ENCODE results near the gene OR6J1.
"Not testable (repeated sequence)": the region's sequence is repeated elsewhere in the genome, so short reads cannot be mapped to it uniquely, and the experiment has no call there.

The OR6J1 gene

DNA sequence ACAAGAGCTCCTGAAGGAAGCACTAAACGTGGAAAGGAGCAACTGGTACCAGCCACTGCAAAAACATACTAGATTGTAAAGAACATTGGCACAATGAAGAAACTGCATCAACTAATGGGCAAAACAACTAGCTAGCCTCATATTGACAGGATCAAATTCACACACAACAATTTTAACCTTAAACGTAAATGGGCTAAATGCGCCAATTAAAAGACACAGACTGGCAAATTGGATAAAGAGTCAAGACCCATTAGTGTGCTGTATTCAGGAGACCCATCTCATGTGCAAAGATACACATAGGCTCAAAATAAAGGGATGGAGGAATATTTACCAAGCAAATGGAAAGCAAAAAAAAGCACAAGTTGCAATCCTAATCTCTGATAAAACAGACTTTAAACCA, 43.8 kb upstream of the OR6J1 start:
- WGBS: 98% methylated on average over 3 of the region's 3 CpGs
- H3K4me1 ChIP-seq (ENCODE audit: control insufficient read depth, insufficient read depth, low read depth, low read length): peaks cover 16% of the 10 kb centered on the region
- not testable (repeated sequence) for H3K23ac ChIP-seq (ENCODE audit: low read length in 2 of 2)

GRCh38 chr14:22686176-22686611, 42.0 kb upstream of the OR6J1 start:
- H4K8ac ChIP-seq (ENCODE audit: low read length); H4K91ac ChIP-seq (ENCODE audit: low read length); H3K27ac ChIP-seq (ENCODE audit: low read length, poor library complexity, severe bottlenecking); H2AFZ ChIP-seq (ENCODE audit: low read depth, low read length); H2BK12ac ChIP-seq (ENCODE audit: low read length in 2 of 2); H3K79me1 ChIP-seq (replicated peaks; ENCODE audit: low read length, poor library complexity, severe bottlenecking); H3K4me3 ChIP-seq (ENCODE audit: insufficient read depth in 1 of 2, low read depth in 1 of 2, low read length in 2 of 2); H3K9ac ChIP-seq (ENCODE audit: low read length); H3K23ac ChIP-seq (ENCODE audit: low read length in 2 of 2); H3K14ac ChIP-seq (ENCODE audit: low read length in 2 of 2); H3K4me2 ChIP-seq (ENCODE audit: low read length, poor library complexity, severe bottlenecking); H3K36me3 ChIP-seq (ENCODE audit: control insufficient read depth in 1 of 2, insufficient read depth in 2 of 2, low read depth in 1 of 2, low read length in 2 of 2); H2BK5ac ChIP-seq (ENCODE audit: low read depth, low read length, poor library complexity, severe bottlenecking); H3K9me3 ChIP-seq (ENCODE audit: control insufficient read depth, low read length); H2BK120ac ChIP-seq (ENCODE audit: low read depth, low read length); DNase-seq; H2BK15ac ChIP-seq (ENCODE audit: low read depth, poor library complexity, severe bottlenecking): not testable (repeated sequence)
- peaks cover 0 to 11% of the 10 kb centered on the region in 2 experiments for H3K27me3 ChIP-seq (ENCODE audit: control insufficient read depth in 1 of 2, insufficient read depth in 1 of 2, low read length in 2 of 2)
- peak overlapping the region in 1 of 2 experiments; percentile 40 for H3K18ac ChIP-seq (ENCODE audit: low read depth in 1 of 2, low read length in 2 of 2)
- H3K4ac ChIP-seq (ENCODE audit: low read depth in 1 of 2, low read length in 2 of 2): peak overlapping the region in 1 of 2 experiments; percentile 8
- peak overlapping the region; percentile 69 for H2AK5ac ChIP-seq (ENCODE audit: low read length, severe bottlenecking)
- H3K4me1 ChIP-seq (ENCODE audit: control insufficient read depth, insufficient read depth, low read depth, low read length): peaks cover 16% of the 10 kb centered on the region
- WGBS: 52% methylated on average over 6 of the region's 6 CpGs

More for the DNA sequence above, 43.8 kb upstream of the OR6J1 start:
- H4K91ac ChIP-seq (ENCODE audit: low read length); H2AFZ ChIP-seq (ENCODE audit: low read depth, low read length); H3K36me3 ChIP-seq (ENCODE audit: control insufficient read depth in 1 of 2, insufficient read depth in 2 of 2, low read depth in 1 of 2, low read length in 2 of 2); H3K4me2 ChIP-seq (ENCODE audit: low read length, poor library complexity, severe bottlenecking); H3K18ac ChIP-seq (ENCODE audit: low read depth in 1 of 2, low read length in 2 of 2); H3K9me3 ChIP-seq (ENCODE audit: control insufficient read depth, low read length); H2AK5ac ChIP-seq (ENCODE audit: low read length, severe bottlenecking); H3K79me1 ChIP-seq (replicated peaks; ENCODE audit: low read length, poor library complexity, severe bottlenecking); H3K9ac ChIP-seq (ENCODE audit: low read length); H2BK120ac ChIP-seq (ENCODE audit: low read depth, low read length); H4K8ac ChIP-seq (ENCODE audit: low read length); DNase-seq; H2BK15ac ChIP-seq (ENCODE audit: low read depth, poor library complexity, severe bottlenecking); H2BK5ac ChIP-seq (ENCODE audit: low read depth, low read length, poor library complexity, severe bottlenecking); H3K14ac ChIP-seq (ENCODE audit: low read length in 2 of 2); H3K4ac ChIP-seq (ENCODE audit: low read depth in 1 of 2, low read length in 2 of 2); H2BK12ac ChIP-seq (ENCODE audit: low read length in 2 of 2); H3K27ac ChIP-seq (ENCODE audit: low read length, poor library complexity, severe bottlenecking); H3K4me3 ChIP-seq (ENCODE audit: insufficient read depth in 1 of 2, low read depth in 1 of 2, low read length in 2 of 2): not testable (repeated sequence)
- peaks cover 0 to 11% of the 10 kb centered on the region in 2 experiments for H3K27me3 ChIP-seq (ENCODE audit: control insufficient read depth in 1 of 2, insufficient read depth in 1 of 2, low read length in 2 of 2)

DNA sequence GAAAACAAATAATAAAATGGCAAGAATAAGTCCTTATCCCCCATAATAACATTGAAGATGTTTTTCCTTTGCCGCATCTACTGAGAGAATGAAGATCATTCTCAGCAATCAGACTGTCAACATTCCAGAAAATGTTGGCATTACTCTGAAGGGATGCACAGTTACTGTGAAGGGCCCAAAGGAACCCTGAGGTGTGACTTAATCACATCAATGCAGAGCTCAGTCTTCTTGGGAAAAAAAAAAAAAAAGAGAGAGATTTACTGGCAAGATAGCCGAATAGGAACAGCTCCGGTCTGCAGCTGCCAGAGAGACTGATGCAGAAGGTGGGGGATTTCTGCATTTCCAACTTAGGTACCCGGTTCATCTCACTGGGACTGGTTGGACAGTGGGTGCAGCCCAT, 41.3 kb upstream of the OR6J1 start:
- no peak overlapping the region for H4K8ac ChIP-seq (ENCODE audit: low read length)
- no peak overlapping the region for H2BK120ac ChIP-seq (ENCODE audit: low read depth, low read length)
- H3K4me2 ChIP-seq (ENCODE audit: low read length, poor library complexity, severe bottlenecking): no peak overlapping the region
- H3K27me3 ChIP-seq (ENCODE audit: control insufficient read depth in 1 of 2, insufficient read depth in 1 of 2, low read length in 2 of 2): peaks cover 0 to 11% of the 10 kb centered on the region in 2 experiments
- H3K27ac ChIP-seq (ENCODE audit: low read length, poor library complexity, severe bottlenecking): no peak overlapping the region
- no peak overlapping the region for H3K23ac ChIP-seq (ENCODE audit: low read length in 2 of 2)
- no peak overlapping the region for H2BK5ac ChIP-seq (ENCODE audit: low read depth, low read length, poor library complexity, severe bottlenecking)
- H3K4me3 ChIP-seq (ENCODE audit: insufficient read depth in 1 of 2, low read depth in 1 of 2, low read length in 2 of 2): no peak overlapping the region
- H3K36me3 ChIP-seq (ENCODE audit: control insufficient read depth in 1 of 2, insufficient read depth in 2 of 2, low read depth in 1 of 2, low read length in 2 of 2): no peaks in the 10 kb centered on the region
- H2AK5ac ChIP-seq (ENCODE audit: low read length, severe bottlenecking): no peak overlapping the region
- no peak overlapping the region for H2BK15ac ChIP-seq (ENCODE audit: low read depth, poor library complexity, severe bottlenecking)
- H3K9ac ChIP-seq (ENCODE audit: low read length): no peak overlapping the region
- no peaks in the 10 kb centered on the region for H3K79me1 ChIP-seq (replicated peaks; ENCODE audit: low read length, poor library complexity, severe bottlenecking)
- H3K9me3 ChIP-seq (ENCODE audit: control insufficient read depth, low read length): peaks cover 3% of the 10 kb centered on the region
- H4K91ac ChIP-seq (ENCODE audit: low read length): no peak overlapping the region
- H2BK12ac ChIP-seq (ENCODE audit: low read length in 2 of 2): no peak overlapping the region
- no peak overlapping the region for H3K14ac ChIP-seq (ENCODE audit: low read length in 2 of 2)
- 72% methylated on average over 4 of the region's 4 CpGs for WGBS
- H2AFZ ChIP-seq (ENCODE audit: low read depth, low read length): no peak overlapping the region
- DNase-seq: no peak
- H3K18ac ChIP-seq (ENCODE audit: low read depth in 1 of 2, low read length in 2 of 2): no peak overlapping the region
- no peak overlapping the region for H3K4ac ChIP-seq (ENCODE audit: low read depth in 1 of 2, low read length in 2 of 2)
- peaks cover 13% of the 10 kb centered on the region for H3K4me1 ChIP-seq (ENCODE audit: control insufficient read depth, insufficient read depth, low read depth, low read length)

DNA sequence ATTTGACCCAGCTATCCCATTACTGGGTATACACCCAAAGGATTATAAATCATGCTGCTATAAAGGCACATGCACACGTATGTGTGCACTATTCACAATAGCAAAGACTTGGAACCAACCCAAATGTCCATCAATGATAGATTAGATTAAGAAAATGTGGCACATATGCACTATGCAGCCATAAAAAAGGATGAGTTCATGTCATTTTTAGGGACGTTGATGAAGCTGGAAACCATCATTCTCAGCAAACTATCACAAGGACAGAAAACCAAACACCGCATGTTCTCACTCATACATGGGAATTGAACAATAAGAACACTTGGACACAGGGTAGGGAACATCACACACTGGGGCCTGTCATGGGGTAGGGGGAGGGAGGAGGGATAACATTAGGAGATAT, 39.3 kb upstream of the OR6J1 start:
- Histone ChIP-seq H3K27me3 (ENCODE audit: control insufficient read depth in 1 of 2, insufficient read depth in 1 of 2, low read length in 2 of 2) (peaks cover 0 to 16% of the 10 kb centered on the region in 2 experiments), H3K4me1 (ENCODE audit: control insufficient read depth, insufficient read depth, low read depth, low read length) (peaks cover 10% of the 10 kb centered on the region)
- H3K36me3 ChIP-seq (ENCODE audit: control insufficient read depth in 1 of 2, insufficient read depth in 2 of 2, low read depth in 1 of 2, low read length in 2 of 2); H2AFZ ChIP-seq (ENCODE audit: low read depth, low read length); H2BK5ac ChIP-seq (ENCODE audit: low read depth, low read length, poor library complexity, severe bottlenecking); H4K8ac ChIP-seq (ENCODE audit: low read length); H3K9ac ChIP-seq (ENCODE audit: low read length); H3K18ac ChIP-seq (ENCODE audit: low read depth in 1 of 2, low read length in 2 of 2); H3K4ac ChIP-seq (ENCODE audit: low read depth in 1 of 2, low read length in 2 of 2); DNase-seq; H2BK120ac ChIP-seq (ENCODE audit: low read depth, low read length); H2BK12ac ChIP-seq (ENCODE audit: low read length in 2 of 2); H3K4me2 ChIP-seq (ENCODE audit: low read length, poor library complexity, severe bottlenecking); H3K27ac ChIP-seq (ENCODE audit: low read length, poor library complexity, severe bottlenecking); H3K23ac ChIP-seq (ENCODE audit: low read length in 2 of 2); H2BK15ac ChIP-seq (ENCODE audit: low read depth, poor library complexity, severe bottlenecking); H3K14ac ChIP-seq (ENCODE audit: low read length in 2 of 2); H3K4me3 ChIP-seq (ENCODE audit: insufficient read depth in 1 of 2, low read depth in 1 of 2, low read length in 2 of 2); H2AK5ac ChIP-seq (ENCODE audit: low read length, severe bottlenecking); H4K91ac ChIP-seq (ENCODE audit: low read length); H3K79me1 ChIP-seq (replicated peaks; ENCODE audit: low read length, poor library complexity, severe bottlenecking); H3K9me3 ChIP-seq (ENCODE audit: control insufficient read depth, low read length): not testable (repeated sequence)
- 100% methylated on average over 1 of the region's 3 CpGs for WGBS
